Measurements from ENCODE around the gene BEND7. TPM values are rescaled to one million over a fixed set of nuclear protein-coding genes. Genes with fewer than 3 reads are reported as not detected.

BEND7 gene
- total RNA-seq, 1 experiment from 2014 or later: 14.8 TPM

DNA sequence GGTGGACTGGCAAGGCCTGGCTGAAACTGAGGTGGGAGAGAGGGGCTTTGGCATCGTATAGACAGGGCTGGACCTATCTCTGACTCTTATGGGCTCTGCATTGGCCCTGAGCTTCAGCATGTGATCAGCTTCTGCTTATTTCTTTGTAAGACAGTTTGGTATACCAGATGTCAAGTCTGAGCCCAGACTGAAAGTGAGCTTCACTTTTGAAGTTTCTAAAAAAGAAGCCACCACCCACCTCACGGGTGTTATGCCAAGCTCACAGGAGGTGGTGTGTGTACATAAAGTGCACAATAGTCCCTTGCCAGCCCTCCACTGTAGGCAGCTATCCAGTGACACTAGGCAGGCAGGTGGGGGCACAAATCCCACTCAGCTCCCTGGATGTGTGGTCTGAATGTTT, 112.1 kb downstream of the BEND7 start:
- no peak for TF ChIP-seq CTCF (conservative IDR thresholded peaks at IDR 0.05; ENCODE audit: low read depth, low read length)
- POLR2A ChIA-PET (ENCODE audit: low non-redundant PET): no interaction called here
- H3K4me1 ChIP-seq (ENCODE audit: insufficient read depth, low read length, poor library complexity, severe bottlenecking): no peaks in the 10 kb centered on the region
- no peaks in the 10 kb centered on the region for H3K9me3 ChIP-seq (ENCODE audit: low read depth, low read length, poor library complexity, severe bottlenecking)
- intact Hi-C loops (cut with micrococcal nuclease; ENCODE audit: unreplicated experiment): loop anchor here (10.0 kb wide), 1 partner anchor 118 kb away; no protein-coding TSS in a partner anchor
- H3K4me3 ChIP-seq (ENCODE audit: low read depth, low read length, poor library complexity, severe bottlenecking): no peak overlapping the region
- H3K27me3 ChIP-seq (replicated peaks; ENCODE audit: insufficient read depth, low read depth, low read length, poor library complexity): no peaks in the 10 kb centered on the region
- DNase-seq (ENCODE audit: low spot score): no peak
- BruUV-seq (replicated peaks): no TSS peak
- no peak overlapping the region for H3K27ac ChIP-seq (ENCODE audit: low read depth, low read length, poor library complexity, severe bottlenecking)
- CTCF ChIA-PET: no interaction called here
- H3K36me3 ChIP-seq (ENCODE audit: insufficient read depth, low read length, poor library complexity, severe bottlenecking): no peaks in the 10 kb centered on the region

DNA sequence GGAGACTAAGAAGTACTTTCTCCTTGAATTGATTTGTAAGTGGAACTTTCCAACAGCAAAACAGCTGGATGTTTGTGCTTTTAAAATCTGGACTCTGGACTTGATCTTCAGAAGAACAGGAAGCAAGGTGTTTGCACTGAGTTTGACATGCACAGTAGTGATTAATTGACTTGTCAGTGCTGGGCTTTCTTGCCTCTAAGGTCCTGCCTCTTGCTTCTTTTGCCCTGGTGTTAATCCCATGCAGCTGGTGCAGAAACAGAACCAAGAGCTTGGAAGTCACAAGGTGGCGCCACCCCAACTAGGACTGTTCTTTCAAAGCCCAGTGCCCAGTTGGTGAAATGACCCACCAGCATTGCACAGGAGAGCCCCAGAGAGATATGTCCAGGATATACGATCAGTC, 114.0 kb downstream of the BEND7 start:
- no peaks in the 10 kb centered on the region for H3K36me3 ChIP-seq (ENCODE audit: insufficient read depth, low read length, poor library complexity, severe bottlenecking)
- H3K9me3 ChIP-seq (ENCODE audit: low read depth, low read length, poor library complexity, severe bottlenecking): no peaks in the 10 kb centered on the region
- TF ChIP-seq EZH2 (IDR thresholded peaks at IDR 0.05; ENCODE audit: borderline replicate concordance, low read depth, low read length, poor library complexity, severe bottlenecking) (no peak), CTCF (conservative IDR thresholded peaks at IDR 0.05; ENCODE audit: low read depth, low read length) (peak; percentile 57)
- no peak overlapping the region for H3K27ac ChIP-seq (ENCODE audit: low read depth, low read length, poor library complexity, severe bottlenecking)
- peak; percentile 32 for DNase-seq (ENCODE audit: low spot score)
- H3K4me3 ChIP-seq (ENCODE audit: low read depth, low read length, poor library complexity, severe bottlenecking): no peak overlapping the region
- no TSS peak for BruUV-seq (replicated peaks)
- intact Hi-C loops (cut with micrococcal nuclease; ENCODE audit: unreplicated experiment): loop anchor here (10.0 kb wide), 1 partner anchor 120 kb away; no protein-coding TSS in a partner anchor
- ChIA-PET CTCF (interaction anchor here (0.5 to 1.5 kb wide), 4 partner anchors 21 to 1104 kb away, joined by 4 to 17 read pairs (median 5); no protein-coding TSS in a partner anchor), POLR2A (ENCODE audit: low non-redundant PET) (no interaction called here)
- H3K27me3 ChIP-seq (replicated peaks; ENCODE audit: insufficient read depth, low read depth, low read length, poor library complexity): no peaks in the 10 kb centered on the region
- H3K4me1 ChIP-seq (ENCODE audit: insufficient read depth, low read length, poor library complexity, severe bottlenecking): no peaks in the 10 kb centered on the region

GRCh38 chr10:13414137-13414536, 114.7 kb downstream of the BEND7 start:
- TF ChIP-seq EZH2 (IDR thresholded peaks at IDR 0.05; ENCODE audit: borderline replicate concordance, low read depth, low read length, poor library complexity, severe bottlenecking) (no peak), CTCF (conservative IDR thresholded peaks at IDR 0.05; ENCODE audit: low read depth, low read length) (no peak)
- Histone ChIP-seq H3K9me3 (ENCODE audit: low read depth, low read length, poor library complexity, severe bottlenecking) (no peaks in the 10 kb centered on the region), H3K4me3 (ENCODE audit: low read depth, low read length, poor library complexity, severe bottlenecking) (no peak overlapping the region), H3K4me1 (ENCODE audit: insufficient read depth, low read length, poor library complexity, severe bottlenecking) (no peaks in the 10 kb centered on the region), H3K27ac (ENCODE audit: low read depth, low read length, poor library complexity, severe bottlenecking) (no peak overlapping the region), H3K36me3 (ENCODE audit: insufficient read depth, low read length, poor library complexity, severe bottlenecking) (no peaks in the 10 kb centered on the region), H3K27me3 (replicated peaks; ENCODE audit: insufficient read depth, low read depth, low read length, poor library complexity) (no peaks in the 10 kb centered on the region)
- DNase-seq (ENCODE audit: low spot score): no peak
- POLR2A ChIA-PET (ENCODE audit: low non-redundant PET): no interaction called here
- intact Hi-C loops (cut with micrococcal nuclease; ENCODE audit: unreplicated experiment): loop anchor here (10.0 kb wide), 1 partner anchor 121 kb away; no protein-coding TSS in a partner anchor
- CTCF ChIA-PET: interaction anchor here (1.5 kb wide), 1 partner anchor 26 kb away, joined by 5 read pairs; no protein-coding TSS in a partner anchor
- BruUV-seq (replicated peaks): no TSS peak
